HT1080 (cell line): ENCODE results near the gene KNSTRN. TPM values are rescaled to one million over a fixed set of nuclear protein-coding genes. Genes with fewer than 3 reads are reported as not detected.

ENCODE experiments used
- DNase-seq: peaks from one replicate; pipeline ENCODE4 v3.0.0-alpha.2; 2015; ENCODE audit warnings: low read depth
- total RNA-seq: library from RNA; depleted of rRNA; stranded (reverse); fragments of >200 nt; shearing (Covaris generic); gene quantifications from 2 replicates; pipeline ENCODE4 v1.2.3, GENCODE V29; 2014

Gene KNSTRN
- total RNA-seq, 1 experiment from 2014 or later, result 132 TPM

GRCh38 chr15:40345225-40345866, 37.2 kb upstream of the KNSTRN start:
- no peak for DNase-seq

- no peak for DNase-seq
Observed at GRCh38 chr15:40345867-40346578, 36.5 kb upstream of the KNSTRN start.

GRCh38 chr15:40346579-40347558, 35.7 kb upstream of the KNSTRN start:
- DNase-seq, result no peak

- no peak for DNase-seq
Observed at GRCh38 chr15:40347559-40348473, 34.7 kb upstream of the KNSTRN start.

- no peak for DNase-seq
Observed at GRCh38 chr15:40348474-40348870, 34.0 kb upstream of the KNSTRN start.

GRCh38 chr15:40349163-40349562, 33.4 kb upstream of the KNSTRN start:
- no peak for DNase-seq

- DNase-seq, result no peak
Observed at GRCh38 chr15:40352281-40352901, 30.1 kb upstream of the KNSTRN start.

GRCh38 chr15:40353697-40354096, 28.8 kb upstream of the KNSTRN start:
- no peak for DNase-seq

GRCh38 chr15:40354408-40355171, 27.9 kb upstream of the KNSTRN start:
- DNase-seq, result peak; percentile 68

GRCh38 chr15:40355976-40356585, 26.4 kb upstream of the KNSTRN start:
- no peak for DNase-seq

- DNase-seq, result no peak
Observed at GRCh38 chr15:40357246-40357645, 25.3 kb upstream of the KNSTRN start.

- DNase-seq, result peak; percentile 66
Observed at GRCh38 chr15:40357723-40358470, 24.6 kb upstream of the KNSTRN start, which contains the start of gene DISP2. Gene DISP2 (plus strand): TSS chr15:40358219. CDS start chr15:40358322, 103 bp downstream.

- peak; percentile 41 for DNase-seq
Observed at GRCh38 chr15:40358471-40359353, 23.8 kb upstream of the KNSTRN start.

- DNase-seq, result no peak
Observed at GRCh38 chr15:40360015-40360414, 22.5 kb upstream of the KNSTRN start.

- no peak for DNase-seq
Observed at GRCh38 chr15:40361640-40362039, 20.9 kb upstream of the KNSTRN start.

- DNase-seq, result no peak
Observed at GRCh38 chr15:40363611-40364010, 18.9 kb upstream of the KNSTRN start.

GRCh38 chr15:40364251-40364650, 18.3 kb upstream of the KNSTRN start:
- no peak for DNase-seq
